OCI-LY3 (cell line): ENCODE measurements around the gene FILIP1L.

Source experiments
- CTCF ChIP-seq: fragments of 200-600, 300-600 bp; sonication (generic); IDR thresholded peaks from 2 replicates; pipeline ENCODE4 v1.5.1; 2014; ENCODE audit warnings: antibody characterized with exemption, low read length, low read depth
- EZH2phosphoT487 ChIP-seq: fragments of 200-600 bp; shearing (Covaris generic); IDR thresholded peaks from 2 replicates; pipeline ENCODE4 v1.6.1; 2018; ENCODE audit warnings: antibody characterized with exemption, mixed run types, low read depth

GRCh38 chr3:100104442-100104798 is 9.9 kb downstream of the FILIP1L start:
- TF ChIP-seq CTCF, result no peak
- TF ChIP-seq EZH2phosphoT487, result no peak
